ENCODE measurements around the gene P2RX3.
"Not testable (repeated sequence)": the region's sequence is repeated elsewhere in the genome, so short reads cannot be mapped to it uniquely, and the experiment has no call there.

P2RX3 gene

GRCh38 chr11:57403003-57403801, 65.0 kb downstream of the P2RX3 start:
- CTCF ChIA-PET, result interaction anchor here (1.8 kb wide), 1 partner anchor 55 kb away, joined by 4 read pairs; no protein-coding TSS in a partner anchor
- H3K4me1 ChIP-seq (ENCODE audit: control insufficient read depth, insufficient read depth, low read length); H3K27ac ChIP-seq (ENCODE audit: extremely low read depth, low read depth, low read length); H3K9me3 ChIP-seq (ENCODE audit: control insufficient read depth, insufficient read depth, low read depth, low read length); H3K36me3 ChIP-seq (ENCODE audit: control insufficient read depth in 2 of 2, insufficient read depth in 1 of 2, low read length in 2 of 2); POLR2A ChIA-PET; H3K4me3 ChIP-seq (ENCODE audit: low read depth, low read length): not testable (repeated sequence)
- TF ChIP-seq ZNF513 (tag by site-specific recombination; IDR thresholded peaks at IDR 0.05), result peak; percentile 80

GRCh38 chr11:57403802-57404147, 65.6 kb downstream of the P2RX3 start:
- H3K27ac ChIP-seq (ENCODE audit: extremely low read depth, low read depth, low read length), result no peak overlapping the region
- no peak overlapping the region for H3K4me3 ChIP-seq (ENCODE audit: low read depth, low read length)
- TF ChIP-seq KLF9 (tag by site-specific recombination; IDR thresholded peaks at IDR 0.05; ENCODE audit: low read depth) (no peak), ZNF692 (tag by site-specific recombination; IDR thresholded peaks at IDR 0.05) (no peak), KLF16 (tag by site-specific recombination; IDR thresholded peaks at IDR 0.05) (no peak), TSHZ1 (tag by site-specific recombination; IDR thresholded peaks at IDR 0.05; ENCODE audit: borderline replicate concordance) (no peak), ZNF292 (tag by site-specific recombination; IDR thresholded peaks at IDR 0.05; ENCODE audit: borderline replicate concordance, low read depth) (no peak), ZNF707 (tag by site-specific recombination; IDR thresholded peaks at IDR 0.05) (no peak), ZFP3 (tag by site-specific recombination; IDR thresholded peaks at IDR 0.05; ENCODE audit: low read depth) (no peak)
- no peaks in the 10 kb centered on the region for H3K9me3 ChIP-seq (ENCODE audit: control insufficient read depth, insufficient read depth, low read depth, low read length)
- no peaks in the 10 kb centered on the region for H3K36me3 ChIP-seq (ENCODE audit: control insufficient read depth in 2 of 2, insufficient read depth in 1 of 2, low read length in 2 of 2)
- no peaks in the 10 kb centered on the region for H3K4me1 ChIP-seq (ENCODE audit: control insufficient read depth, insufficient read depth, low read length)
- ChIA-PET CTCF (no interaction called here), POLR2A (no interaction called here)

- TF ChIP-seq TSHZ1 (tag by site-specific recombination; IDR thresholded peaks at IDR 0.05; ENCODE audit: borderline replicate concordance), result no peak
- no peak for TF ChIP-seq ZNF561 (tag by site-specific recombination; IDR thresholded peaks at IDR 0.05; ENCODE audit: borderline replicate concordance)
- no peak for TF ChIP-seq ZNF580 (tag by site-specific recombination; IDR thresholded peaks at IDR 0.05)
- TF ChIP-seq ZNF560 (tag by site-specific recombination; IDR thresholded peaks at IDR 0.05; ENCODE audit: borderline replicate concordance), result no peak
- no peak for TF ChIP-seq REPIN1 (tag by site-specific recombination; IDR thresholded peaks at IDR 0.05; ENCODE audit: low read depth)
- no peak for TF ChIP-seq ZNF404 (tag by site-specific recombination; IDR thresholded peaks at IDR 0.05)
- TF ChIP-seq ZNF514 (tag by site-specific recombination; IDR thresholded peaks at IDR 0.05), result no peak
- TF ChIP-seq SP2 (tag by site-specific recombination; IDR thresholded peaks at IDR 0.05), result no peak
- no peak for TF ChIP-seq ZXDB (tag by site-specific recombination; IDR thresholded peaks at IDR 0.05)
- H3K4me3 ChIP-seq (ENCODE audit: low read depth, low read length), result no peak overlapping the region
- H3K4me1 ChIP-seq (ENCODE audit: control insufficient read depth, insufficient read depth, low read length), result no peaks in the 10 kb centered on the region
- no peak overlapping the region for H3K27ac ChIP-seq (ENCODE audit: extremely low read depth, low read depth, low read length)
- H3K9me3 ChIP-seq (ENCODE audit: control insufficient read depth, insufficient read depth, low read depth, low read length), result no peaks in the 10 kb centered on the region
- H3K36me3 ChIP-seq (ENCODE audit: control insufficient read depth in 2 of 2, insufficient read depth in 1 of 2, low read length in 2 of 2), result no peaks in the 10 kb centered on the region
- ChIA-PET CTCF (interaction anchor here (0.6 to 1.0 kb wide), 2 partner anchors 51 to 55 kb away, joined by 4 read pairs; no protein-coding TSS in a partner anchor), POLR2A (no interaction called here)
Measured at GRCh38 chr11:57405271-57405860, 67.2 kb downstream of the P2RX3 start.
